Hematopoietic multipotent progenitor cell treated with erythropoietin and hydrocortisone succinate and interleukin-3 and kit ligand, for 8 days (in vitro differentiated cells): ENCODE measurements around the gene SORCS2.
A peak's percentile ranks its signal among the peaks of the same experiment; 100 is the strongest.

Experiments
- DNase-seq: peaks from one replicate; pipeline ENCODE4 v3.0.0-alpha.2; 2015

SORCS2 gene

GRCh38 chr4:7762376-7763030 is 570.2 kb downstream of the SORCS2 start:
- DNase-seq = no peak

- no peak for DNase-seq
Measured at GRCh38 chr4:7763106-7763505, 570.8 kb downstream of the SORCS2 start.

DNA sequence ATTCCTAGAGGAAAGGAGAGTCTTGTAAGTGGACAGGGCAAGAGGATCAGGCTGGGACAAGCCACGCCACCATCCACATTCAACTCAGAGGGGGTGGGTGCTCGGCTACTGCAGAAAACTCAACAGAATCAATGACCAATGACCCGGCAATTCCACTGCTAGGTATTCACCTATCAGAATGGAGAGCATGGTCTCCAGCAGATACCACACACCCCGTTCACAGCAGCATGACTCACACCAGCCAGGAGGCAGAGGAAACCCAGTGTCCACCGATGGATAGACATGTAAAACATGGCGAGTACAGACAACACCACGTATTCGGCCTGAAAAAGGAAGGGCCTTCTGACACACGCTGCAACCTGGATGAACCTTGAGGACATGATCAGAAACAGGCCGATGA is 571.5 kb downstream of the SORCS2 start:
- no peak for DNase-seq

DNA sequence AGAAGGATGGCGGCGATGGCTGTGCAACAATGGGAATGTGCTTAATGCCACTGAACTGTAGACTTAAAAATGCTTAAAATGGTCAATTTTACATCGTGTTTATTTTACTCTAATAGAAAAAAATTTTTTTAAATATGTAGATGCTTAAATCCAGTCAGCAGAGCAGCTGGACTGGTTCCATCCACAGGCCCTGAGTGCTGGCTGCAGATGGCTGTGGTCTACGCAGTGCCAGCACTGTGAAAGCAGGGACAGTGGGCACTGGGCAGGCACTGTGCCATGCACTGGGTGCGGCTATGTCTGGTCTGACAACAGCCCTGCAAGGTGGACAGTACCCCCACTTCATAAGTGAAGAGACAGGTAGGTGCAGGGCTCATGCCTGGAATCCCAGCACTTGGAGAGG is 572.1 kb downstream of the SORCS2 start:
- no peak for DNase-seq

DNA sequence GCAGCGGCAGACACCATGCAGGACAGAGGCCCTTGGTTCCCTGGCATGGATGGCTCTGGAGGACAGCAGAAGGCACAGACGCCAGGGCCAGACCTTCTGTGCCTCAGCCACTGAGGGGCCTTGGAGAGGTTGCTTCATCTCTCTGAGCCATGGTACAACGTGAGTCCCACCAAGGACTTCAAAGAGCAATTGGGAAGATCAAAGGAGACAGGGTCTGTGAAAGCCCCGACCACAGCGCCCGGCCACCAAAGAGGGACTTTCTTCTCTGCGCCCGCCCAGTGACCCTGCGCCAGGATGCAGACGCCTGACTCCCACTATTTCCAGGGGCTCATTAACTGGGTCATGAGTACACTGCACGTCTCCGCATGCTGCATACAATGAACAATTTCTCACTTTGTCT is 573.3 kb downstream of the SORCS2 start:
- no peak for DNase-seq

- DNase-seq = no peak
Measured at GRCh38 chr4:7766086-7766485, 573.7 kb downstream of the SORCS2 start.

DNA sequence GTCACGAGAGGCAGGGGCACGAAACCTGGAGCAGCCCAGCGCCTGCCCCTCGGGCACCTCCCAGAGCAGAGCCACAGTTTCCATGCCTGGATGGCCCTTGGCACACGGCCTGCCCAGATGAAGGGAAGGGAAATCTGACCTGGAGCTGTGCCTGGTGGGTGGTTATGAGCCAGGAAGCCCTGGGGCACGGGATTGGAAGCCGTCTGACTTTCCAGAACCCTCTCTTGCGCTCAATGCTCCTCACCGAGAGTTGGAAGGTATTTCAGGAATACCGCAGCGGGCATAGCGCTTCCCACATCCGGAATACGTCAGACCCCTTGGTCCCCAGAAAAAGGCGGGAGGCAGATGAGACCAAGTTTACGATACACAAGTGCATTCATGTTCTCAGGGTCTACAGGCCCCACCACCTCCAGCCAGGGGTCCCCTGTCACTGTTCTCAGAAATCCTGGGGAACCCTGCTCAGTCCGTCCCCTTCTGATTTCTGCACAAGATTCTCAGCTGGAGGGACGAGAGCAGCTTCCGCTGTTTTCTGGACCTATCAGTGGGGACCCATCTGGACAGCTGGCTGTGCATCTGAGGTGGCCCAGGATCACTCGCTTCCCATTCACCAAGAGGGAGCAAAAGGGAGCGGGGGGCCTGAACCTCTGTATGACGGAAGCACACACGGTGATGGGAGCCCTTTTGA is 574.5 kb downstream of the SORCS2 start:
- no peak for DNase-seq

DNA sequence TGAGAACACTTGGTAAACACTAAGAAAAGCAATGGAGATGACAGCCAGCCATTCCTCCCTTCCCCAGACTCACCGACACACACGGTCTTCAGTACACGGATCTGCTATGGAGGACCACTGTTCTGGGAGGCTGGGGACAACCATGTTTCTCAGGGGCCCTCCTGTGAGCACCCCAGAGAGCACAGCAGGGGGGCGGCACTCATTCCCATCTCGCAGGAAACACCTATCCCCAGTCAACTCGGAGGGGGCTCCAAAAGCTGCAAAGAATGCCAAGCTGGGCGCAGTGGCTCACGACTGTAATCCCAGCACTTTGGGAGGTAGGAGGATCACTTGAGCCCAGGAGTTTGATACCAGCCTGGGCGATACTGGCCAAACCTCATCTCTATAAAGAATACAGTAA is 575.2 kb downstream of the SORCS2 start:
- no peak for DNase-seq

DNA sequence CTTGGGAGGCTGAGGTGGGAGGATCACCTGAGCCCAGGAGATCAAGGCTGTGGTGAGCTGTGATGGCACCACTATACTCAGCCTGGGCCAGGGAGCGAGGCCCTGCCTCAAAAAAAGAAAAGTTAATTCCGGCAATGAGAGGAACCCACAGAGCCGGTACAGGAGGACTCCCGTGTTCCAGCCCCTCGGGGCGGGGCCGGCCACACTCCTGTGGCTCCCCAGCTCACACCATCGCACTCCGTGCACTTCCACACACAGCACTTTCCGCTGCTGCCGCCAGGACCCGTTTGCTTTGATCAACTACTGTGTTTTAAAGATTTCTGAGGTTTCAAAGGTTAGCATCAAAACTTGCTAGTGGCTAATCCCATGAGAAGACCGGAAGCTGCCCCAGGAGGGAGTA is 575.6 kb downstream of the SORCS2 start:
- no peak for DNase-seq

- no peak for DNase-seq
Measured at GRCh38 chr4:7768736-7769135, 576.4 kb downstream of the SORCS2 start.

- DNase-seq = no peak
Measured at GRCh38 chr4:7769396-7770223, 577.3 kb downstream of the SORCS2 start.

DNA sequence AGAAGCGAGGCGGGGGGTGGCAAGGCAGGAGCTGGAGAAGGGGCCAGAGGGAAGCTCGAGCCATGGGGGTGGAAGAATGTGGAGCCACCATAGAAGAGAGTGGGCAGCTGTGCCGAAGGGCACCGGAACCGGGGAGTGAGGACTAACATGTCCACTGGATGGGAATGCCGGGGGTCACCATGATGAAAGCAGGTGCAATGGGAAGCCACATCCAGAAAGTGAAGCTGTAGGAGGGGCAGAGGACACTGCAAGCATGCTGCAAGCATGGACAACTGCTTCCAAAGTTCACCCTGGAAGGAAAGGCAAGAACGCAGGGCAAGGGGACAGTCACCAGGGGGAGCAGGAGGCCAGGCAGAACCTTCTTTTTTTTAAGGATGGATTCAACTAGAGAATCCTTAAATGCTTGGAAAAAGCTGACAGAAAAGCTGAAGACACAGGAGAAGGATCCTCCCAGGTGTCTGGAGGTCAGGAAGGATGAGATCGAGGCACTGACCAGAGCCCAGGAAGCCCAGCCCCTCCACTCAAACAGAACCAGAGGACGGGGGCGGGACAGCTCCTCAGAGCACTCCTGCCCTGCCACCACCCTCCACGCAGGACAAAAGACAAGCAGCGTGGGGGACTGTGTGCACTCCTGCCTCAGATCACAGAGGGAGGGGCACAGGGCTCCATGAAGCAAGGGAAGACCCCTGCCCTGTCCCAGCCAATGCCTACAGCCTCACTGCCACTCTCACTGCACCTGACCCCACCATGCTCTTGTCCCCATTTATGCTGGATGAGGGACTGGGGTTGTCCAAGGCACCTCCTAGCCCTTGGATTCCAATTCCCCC is 578.1 kb downstream of the SORCS2 start:
- DNase-seq = peak; percentile 25

DNA sequence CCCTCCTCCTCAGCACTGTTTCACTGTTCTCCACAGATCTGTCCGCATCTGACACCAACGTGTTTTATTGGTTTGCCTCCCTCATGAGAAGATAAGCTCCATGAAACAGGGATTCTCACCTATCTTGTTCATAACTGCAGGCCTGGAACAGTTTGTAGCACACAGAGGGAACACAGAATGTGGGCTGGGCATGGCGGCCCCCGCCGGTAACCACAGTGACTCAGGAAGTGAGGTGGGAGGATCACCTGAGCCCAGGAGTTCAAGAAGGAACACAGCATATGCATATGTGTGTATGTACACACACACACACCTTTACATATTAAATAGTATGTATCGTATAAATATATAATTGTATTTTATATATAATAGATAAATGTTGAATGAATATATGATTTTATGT is 578.7 kb downstream of the SORCS2 start:
- DNase-seq = no peak

DNA sequence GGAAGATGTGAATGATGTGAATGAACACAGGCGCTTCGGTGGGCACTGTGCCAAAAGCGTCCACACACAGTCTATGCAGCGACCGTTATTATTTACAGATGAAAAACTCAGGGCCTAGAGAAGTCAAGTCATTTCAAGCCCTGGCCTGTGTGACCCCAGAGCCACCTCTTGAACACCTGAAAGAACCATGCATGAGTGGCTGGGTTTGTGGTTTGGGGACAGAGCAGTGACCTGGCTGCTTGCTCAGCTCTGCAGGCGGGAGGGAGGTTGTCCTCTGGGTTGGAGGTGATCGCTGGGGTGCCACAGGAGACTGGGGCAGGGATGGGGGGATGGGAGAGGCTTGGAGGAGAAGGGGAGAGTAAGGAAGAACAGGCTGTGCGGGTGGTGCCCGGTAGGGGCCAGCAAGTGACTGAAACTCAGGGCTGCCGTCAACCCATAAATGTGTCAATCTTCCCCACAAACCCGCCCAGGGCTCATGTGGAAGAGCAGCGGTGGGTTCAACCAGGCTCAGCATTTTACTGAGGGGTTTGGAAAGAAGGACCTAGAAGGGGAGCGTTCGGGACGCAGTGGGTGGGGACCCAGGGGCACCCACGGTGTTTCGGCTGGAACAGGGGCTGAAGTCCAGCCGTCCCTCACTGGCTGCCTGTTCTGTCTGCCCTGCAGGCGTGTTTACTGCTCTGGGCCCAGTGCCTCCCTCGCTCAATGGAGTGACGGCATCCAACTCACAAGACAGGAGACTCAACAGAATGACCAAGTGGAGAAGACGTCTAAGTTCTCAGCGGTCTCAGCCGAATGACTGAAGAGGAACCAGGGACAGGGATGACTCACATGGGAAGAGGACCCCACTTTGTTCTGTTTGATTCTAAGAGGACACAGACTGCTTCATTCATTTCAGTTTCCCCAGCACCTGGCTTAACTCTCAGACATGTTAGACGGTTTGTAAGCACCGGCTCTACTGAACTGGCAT is 579.5 kb downstream of the SORCS2 start:
- DNase-seq = no peak

DNA sequence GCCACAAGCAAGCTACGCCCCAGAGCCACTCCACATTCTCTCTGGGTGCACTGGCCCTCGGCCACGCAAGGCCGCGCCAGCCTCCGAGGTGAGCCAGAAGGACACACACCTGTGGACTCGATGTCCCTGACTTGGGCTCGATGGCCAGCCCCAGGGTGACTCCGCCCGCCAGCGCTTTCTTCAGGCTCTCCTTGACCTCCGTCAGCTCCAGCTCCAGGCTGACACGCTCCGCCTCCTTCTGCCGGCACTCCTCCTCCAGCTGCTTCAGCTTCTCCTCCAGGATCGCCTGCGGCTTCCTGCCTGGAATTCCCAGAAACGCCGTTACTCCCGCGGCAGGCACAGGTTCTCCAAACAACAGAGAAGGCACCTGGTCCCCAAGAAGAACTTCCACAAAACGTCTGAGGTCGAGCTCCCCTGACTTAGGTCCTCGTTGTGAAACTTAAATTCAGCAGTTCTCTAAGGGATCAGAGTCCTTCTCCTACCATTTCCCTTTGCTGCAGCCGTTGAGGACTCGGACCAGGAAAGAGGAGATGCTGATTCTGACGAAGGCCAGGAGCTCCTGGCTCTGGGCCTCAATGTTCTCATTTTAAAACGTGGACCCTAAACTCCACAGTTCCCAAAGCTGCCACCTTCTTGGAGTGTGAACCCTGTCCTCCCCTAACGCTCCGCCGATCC is 580.5 kb downstream of the SORCS2 start:
- no peak for DNase-seq

- no peak for DNase-seq
Measured at GRCh38 chr4:7773401-7774180, 581.3 kb downstream of the SORCS2 start.

- DNase-seq = no peak
Measured at GRCh38 chr4:7774301-7775294, 582.3 kb downstream of the SORCS2 start.

DNA sequence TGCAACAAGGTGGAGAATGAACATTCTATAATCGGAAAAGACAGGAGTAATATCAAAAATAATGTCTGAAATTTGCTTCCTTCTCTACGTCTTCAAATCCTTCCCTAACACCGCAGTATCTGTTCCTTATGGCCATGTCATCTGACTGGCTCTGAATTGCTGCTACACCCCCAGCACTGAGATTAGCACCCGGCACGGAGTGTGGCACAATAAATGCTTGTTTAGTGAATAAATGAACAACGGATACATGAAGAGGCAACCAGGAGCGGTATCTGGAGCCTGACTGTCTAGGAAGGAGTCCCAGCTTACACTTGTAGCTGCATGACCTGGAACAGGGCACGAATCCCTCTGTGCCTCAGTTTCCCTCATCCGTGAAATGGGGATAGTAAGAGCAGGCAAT is 583.1 kb downstream of the SORCS2 start:
- DNase-seq = no peak
